ENCODE data around the gene KCNK2. TPM values are rescaled to one million over a fixed set of nuclear protein-coding genes. Genes with fewer than 3 reads are reported as not detected.

KCNK2 gene
- total RNA-seq, 1 donor from 2014 or later: 0.26 TPM

- Histone ChIP-seq H3K36me3 (no peaks in the 10 kb centered on the region), H3K4me3 (no peak overlapping the region), H3K9me3 (no peaks in the 10 kb centered on the region), H3K4me1 (no peaks in the 10 kb centered on the region), H3K27ac (no peak overlapping the region), H3K27me3 (peaks cover 59% of the 10 kb centered on the region)
- intact Hi-C loops (cut with DNase I): no loop called here
- DNase-seq (no peak), ATAC-seq (peak; percentile 32)
- TF ChIP-seq CTCF (IDR thresholded peaks at IDR 0.05): no peak
These were observed 641 bp upstream of the KCNK2 start for GRCh38 chr1:215081661-215082531.

DNA sequence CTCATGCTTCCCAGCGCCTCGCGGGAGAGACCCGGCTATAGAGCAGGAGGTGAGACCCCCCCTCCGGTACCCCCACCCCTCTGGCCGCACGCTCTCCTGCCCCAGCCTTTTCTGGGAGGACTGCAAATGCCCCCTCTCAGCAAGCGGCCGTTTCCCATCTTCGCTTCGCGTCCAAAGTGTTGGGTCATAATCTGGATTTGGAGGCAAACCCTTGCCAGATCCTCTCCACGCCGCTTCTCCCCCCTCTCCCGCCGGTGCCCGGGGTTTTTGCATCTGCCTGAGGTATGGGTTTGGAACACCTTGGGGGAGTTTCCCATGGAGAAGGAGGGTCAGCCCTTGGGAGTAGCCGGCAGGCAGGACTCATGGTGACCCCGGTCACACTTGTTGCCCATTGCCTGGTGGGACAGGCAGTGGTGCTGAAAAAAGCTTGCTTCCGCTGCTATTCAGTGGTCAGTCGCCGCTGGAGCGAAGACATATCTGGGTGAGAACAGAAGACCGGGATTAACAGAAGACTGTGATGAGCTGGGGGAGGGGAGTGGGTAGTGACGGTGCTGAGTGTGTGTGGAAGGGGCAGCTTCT is 935 bp downstream of the KCNK2 start:
- no peaks in the 10 kb centered on the region for H3K9me3 ChIP-seq
- intact Hi-C loops (cut with DNase I): no loop called here
- peak overlapping the region; percentile 14 for H3K4me3 ChIP-seq
- peaks cover 59% of the 10 kb centered on the region for H3K27me3 ChIP-seq
- ATAC-seq (peak; percentile 13), DNase-seq (peak; percentile 59)
- no peaks in the 10 kb centered on the region for H3K36me3 ChIP-seq
- no peak overlapping the region for H3K27ac ChIP-seq
- TF ChIP-seq CTCF (IDR thresholded peaks at IDR 0.05): no peak
- H3K4me1 ChIP-seq: no peaks in the 10 kb centered on the region

GRCh38 chr1:215084621-215085020 is 2.1 kb downstream of the KCNK2 start:
- DNase-seq: no peak
- no peaks in the 10 kb centered on the region for H3K4me1 ChIP-seq

GRCh38 chr1:215087603-215088002 is 5.1 kb downstream of the KCNK2 start:
- no peak overlapping the region for H3K4me3 ChIP-seq
- no peak for TF ChIP-seq CTCF (IDR thresholded peaks at IDR 0.05)

More at GRCh38 chr1:215084621-215085020, 2.1 kb downstream of the KCNK2 start:
- no peaks in the 10 kb centered on the region for H3K9me3 ChIP-seq
- intact Hi-C loops (cut with DNase I): no loop called here
- H3K4me3 ChIP-seq: no peak overlapping the region
- no peak for TF ChIP-seq CTCF (IDR thresholded peaks at IDR 0.05)
- H3K36me3 ChIP-seq: no peaks in the 10 kb centered on the region
- no peak for ATAC-seq
- H3K27ac ChIP-seq: no peak overlapping the region
- H3K27me3 ChIP-seq: peaks cover 55% of the 10 kb centered on the region

GRCh38 chr1:215094381-215094780 is 11.8 kb downstream of the KCNK2 start:
- no peak for ATAC-seq
- intact Hi-C loops (cut with DNase I): no loop called here
- H3K9me3 ChIP-seq: no peaks in the 10 kb centered on the region

More at GRCh38 chr1:215087603-215088002, 5.1 kb downstream of the KCNK2 start:
- DNase-seq: no peak
- Histone ChIP-seq H3K27ac (no peak overlapping the region), H3K27me3 (peaks cover 34% of the 10 kb centered on the region), H3K9me3 (no peaks in the 10 kb centered on the region), H3K36me3 (no peaks in the 10 kb centered on the region), H3K4me1 (no peaks in the 10 kb centered on the region)
- ATAC-seq: no peak
- intact Hi-C loops (cut with DNase I): no loop called here

More at GRCh38 chr1:215094381-215094780, 11.8 kb downstream of the KCNK2 start:
- Histone ChIP-seq H3K27me3 (no peaks in the 10 kb centered on the region), H3K27ac (no peak overlapping the region), H3K4me1 (no peaks in the 10 kb centered on the region), H3K4me3 (no peak overlapping the region), H3K36me3 (no peaks in the 10 kb centered on the region)
- DNase-seq: no peak
- TF ChIP-seq CTCF (IDR thresholded peaks at IDR 0.05): no peak
